ENCODE results near the gene NPTXR. TPM values are rescaled to one million over a fixed set of nuclear protein-coding genes. Genes with fewer than 3 reads are reported as not detected.

The NPTXR gene
- total and polyA plus RNA-seq, 2 of the 4 experiments (the other 2 are of a cell fraction): 0.36 to 2.2 TPM

- no peak overlapping the region for H3K23ac ChIP-seq (ENCODE audit: low read depth, low read length)
- H3K18ac ChIP-seq (ENCODE audit: low read depth, low read length): no peak overlapping the region
- H2AK5ac ChIP-seq (ENCODE audit: low read depth, low read length): peak overlapping the region; percentile 74
- ATAC-seq (ENCODE audit: low read depth) (no peak), DNase-seq (no peak)
- no peak overlapping the region for H2BK120ac ChIP-seq (ENCODE audit: low read depth, low read length)
- no peaks in the 10 kb centered on the region for H3K9me1 ChIP-seq (ENCODE audit: insufficient read depth, low read length)
- BruUV-seq (replicated peaks): no TSS peak
- POLR2A ChIA-PET (ENCODE audit: unreplicated experiment): no interaction called here
- CTCF ChIA-PET: interaction anchor here (1.3 to 1.4 kb wide), 2 partner anchors 99 to 133 kb away, joined by 4 read pairs; no protein-coding TSS in a partner anchor
- H3K9ac ChIP-seq (ENCODE audit: low read depth, low read length): no peak overlapping the region
- H3K14ac ChIP-seq (replicated peaks; ENCODE audit: low read depth, low read length): no peak overlapping the region
- 100% methylated on average over 2 of the region's 8 CpGs; no CpG with 5 or more reads in 1 of the 2 experiments for WGBS, 2 experiments (ENCODE audit: extremely low coverage in 2 of 2, insufficient read length in 1 of 2)
- intact Hi-C loops (cut with micrococcal nuclease): no loop called here
- no peak overlapping the region for H2BK5ac ChIP-seq (ENCODE audit: low read depth, low read length, poor library complexity, severe bottlenecking)
- no peak overlapping the region for H3K4me3 ChIP-seq (ENCODE audit: insufficient read depth, low read depth, low read length)
- no peak overlapping the region for H4K5ac ChIP-seq (ENCODE audit: low read depth, low read length)
- no peak overlapping the region for H3K4ac ChIP-seq (ENCODE audit: low read depth, low read length)
- dilution Hi-C loops (cut with HindIII; ENCODE audit: low sequenced_read_pairs, unreplicated experiment): no loop called here
- H4K91ac ChIP-seq (ENCODE audit: insufficient read depth, low read depth, low read length): no peak overlapping the region
- in situ Hi-C loops (cut with MboI; ENCODE audit: low sequenced_read_pairs): loop anchor here (10.0 to 25.0 kb wide), 2 partner anchors 244 to 436 kb away; no protein-coding TSS in a partner anchor
- peaks cover 20 to 61% of the 10 kb centered on the region in 2 experiments for H3K79me1 ChIP-seq (ENCODE audit: low read depth in 1 of 2, low read length in 2 of 2)
- no peaks in the 10 kb centered on the region for H3K9me3 ChIP-seq (ENCODE audit: control insufficient read depth, insufficient read depth, low read length)
- H2BK15ac ChIP-seq (ENCODE audit: low read depth, low read length): no peak overlapping the region
- no peak overlapping the region for H3K4me2 ChIP-seq (ENCODE audit: low read depth, low read length)
- no peak overlapping the region for H3K56ac ChIP-seq (ENCODE audit: extremely low read depth, insufficient read depth, low read length)
- no peak overlapping the region for H2BK20ac ChIP-seq (ENCODE audit: low read depth, low read length)
- H2AK9ac ChIP-seq (replicated peaks; ENCODE audit: low read depth, low read length, poor library complexity): peak overlapping the region; percentile 91
- no peak overlapping the region for H3K27ac ChIP-seq (ENCODE audit: insufficient read depth, low read length)
- H4K20me1 ChIP-seq (ENCODE audit: insufficient read depth, low read length): peaks cover 58% of the 10 kb centered on the region
- H3K4me1 ChIP-seq (ENCODE audit: control insufficient read depth, insufficient read depth, low read length): no peaks in the 10 kb centered on the region
- H3K27me3 ChIP-seq (ENCODE audit: control insufficient read depth, insufficient read depth, low read length): no peaks in the 10 kb centered on the region
- TF ChIP-seq CHD1 (IDR thresholded peaks at IDR 0.05; ENCODE audit: low read depth, low read length) (no peak), MXI1 (IDR thresholded peaks at IDR 0.05; ENCODE audit: borderline replicate concordance, low read depth, low read length) (no peak), FOS (IDR thresholded peaks at IDR 0.05; ENCODE audit: low read depth, low read length) (no peak), RCOR1 (IDR thresholded peaks at IDR 0.05; ENCODE audit: insufficient replicate concordance, low read length) (no peak), RFX5 (IDR thresholded peaks at IDR 0.05; ENCODE audit: low read depth, low read length) (no peak), MAFK (IDR thresholded peaks at IDR 0.05; ENCODE audit: low read depth, low read length) (no peak), CTCF (conservative IDR thresholded peaks at IDR 0.05; ENCODE audit: low read depth, low read length) (no peak), NFE2L2 (IDR thresholded peaks at IDR 0.05; ENCODE audit: low read depth, low read length) (no peak), CEBPB (IDR thresholded peaks at IDR 0.05; ENCODE audit: low read depth, low read length) (no peak), SMC3 (IDR thresholded peaks at IDR 0.05; ENCODE audit: low read depth, low read length) (no peak), BHLHE40 (IDR thresholded peaks at IDR 0.05; ENCODE audit: low read depth, low read length) (no peak), RAD21 (IDR thresholded peaks at IDR 0.05; ENCODE audit: low read length) (no peak)
- TF ChIP-seq, protein P1, sequence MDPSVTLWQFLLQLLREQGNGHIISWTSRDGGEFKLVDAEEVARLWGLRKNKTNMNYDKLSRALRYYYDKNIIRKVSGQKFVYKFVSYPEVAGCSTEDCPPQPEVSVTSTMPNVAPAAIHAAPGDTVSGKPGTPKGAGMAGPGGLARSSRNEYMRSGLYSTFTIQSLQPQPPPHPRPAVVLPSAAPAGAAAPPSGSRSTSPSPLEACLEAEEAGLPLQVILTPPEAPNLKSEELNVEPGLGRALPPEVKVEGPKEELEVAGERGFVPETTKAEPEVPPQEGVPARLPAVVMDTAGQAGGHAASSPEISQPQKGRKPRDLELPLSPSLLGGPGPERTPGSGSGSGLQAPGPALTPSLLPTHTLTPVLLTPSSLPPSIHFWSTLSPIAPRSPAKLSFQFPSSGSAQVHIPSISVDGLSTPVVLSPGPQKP (IDR thresholded peaks at IDR 0.05; ENCODE audit: borderline replicate concordance, low read depth, low read length): no peak
- TF ChIP-seq, protein P2, sequence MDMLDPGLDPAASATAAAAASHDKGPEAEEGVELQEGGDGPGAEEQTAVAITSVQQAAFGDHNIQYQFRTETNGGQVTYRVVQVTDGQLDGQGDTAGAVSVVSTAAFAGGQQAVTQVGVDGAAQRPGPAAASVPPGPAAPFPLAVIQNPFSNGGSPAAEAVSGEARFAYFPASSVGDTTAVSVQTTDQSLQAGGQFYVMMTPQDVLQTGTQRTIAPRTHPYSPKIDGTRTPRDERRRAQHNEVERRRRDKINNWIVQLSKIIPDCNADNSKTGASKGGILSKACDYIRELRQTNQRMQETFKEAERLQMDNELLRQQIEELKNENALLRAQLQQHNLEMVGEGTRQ (IDR thresholded peaks at IDR 0.05; ENCODE audit: low read depth, low read length): no peak
- H4K8ac ChIP-seq (ENCODE audit: low read depth in 2 of 2, low read length in 2 of 2): no peak overlapping the region
- H3K36me3 ChIP-seq (ENCODE audit: control insufficient read depth, insufficient read depth, low read length): peaks cover 28% of the 10 kb centered on the region
- no peak overlapping the region for H2AFZ ChIP-seq (replicated peaks; ENCODE audit: low read length, poor library complexity)
These were observed 24.5 kb upstream of the NPTXR start for GRCh38 chr22:38868286-38868721.

Measured in IMR-90 (cell line).